Adrenal gland (tissue), 5 donors: ENCODE data around the gene NXNL2.

Source experiments
- CTCF ChIP-seq, 6 experiments: fragments of 450-650 bp in 4 of 6; fragments of 200-600 bp in 2 of 6; sonication (generic) in 1 of 6; IDR thresholded peaks; 1 replicate in 5 of 6; 2 replicates in 1 of 6; pipeline versions ENCODE4 v1.5.1 to v1.8.0; 2016 to 2021; ENCODE audit warnings: antibody characterized with exemption in 6 of 6, mild to moderate bottlenecking in 2 of 6, moderate library complexity in 1 of 6
- POLR2A ChIP-seq, 2 donors: fragments of 450-650 bp; IDR thresholded peaks; one replicate each; pipeline ENCODE4 v1.6.1; 2017; ENCODE audit warnings: antibody characterized with exemption in 2 of 2, mild to moderate bottlenecking in 2 of 2, moderate library complexity in 1 of 2
- donor health status: DM: no; HTN: no; CAD: no.

GRCh38 chr9:88538311-88539085, 3.5 kb downstream of the NXNL2 start:
- TF ChIP-seq CTCF (IDR thresholded peaks at IDR 0.05) (no peak), POLR2A (IDR thresholded peaks at IDR 0.05) (no peak)
